GM19023 (cell line): ENCODE measurements around the gene CCDC38.

Source experiments
- ATAC-seq: cut with Tn5 transposase; IDR thresholded peaks from one replicate; pipeline ENCODE4 v1.9.1; 2021; ENCODE audit warnings: mild to moderate bottlenecking, moderate library complexity; ENCODE audit not compliant: unreplicated experiment

CCDC38 gene

GRCh38 chr12:95962222-95962621 lies 19.8 kb upstream of the CCDC38 start:
- no peak for ATAC-seq

- no peak for ATAC-seq
Observed at GRCh38 chr12:95960241-95960640, 17.8 kb upstream of the CCDC38 start.

- ATAC-seq, result no peak
Observed at GRCh38 chr12:95959107-95959506, 16.7 kb upstream of the CCDC38 start.

GRCh38 chr12:95956557-95957145 lies 14.2 kb upstream of the CCDC38 start:
- no peak for ATAC-seq

GRCh38 chr12:95955549-95956159 lies 13.2 kb upstream of the CCDC38 start:
- ATAC-seq, result no peak

- no peak for ATAC-seq
Observed at GRCh38 chr12:95953000-95953399, 10.6 kb upstream of the CCDC38 start.

- ATAC-seq, result no peak
Observed at GRCh38 chr12:95951515-95951914, 9.1 kb upstream of the CCDC38 start.

GRCh38 chr12:95949477-95950206 lies 7.2 kb upstream of the CCDC38 start:
- ATAC-seq, result no peak

GRCh38 chr12:95944108-95944704 lies 1.8 kb upstream of the CCDC38 start:
- no peak for ATAC-seq

GRCh38 chr12:95943330-95943842 lies 972 bp upstream of the CCDC38 start, which contains the start of gene AMDHD1:
Gene AMDHD1 (plus strand): TSS chr12:95943331. CDS start chr12:95943399, 68 bp downstream.
- ATAC-seq, result peak; percentile 57

GRCh38 chr12:95942101-95942523 lies 302 bp downstream of the CCDC38 start:
- no peak for ATAC-seq

GRCh38 chr12:95940514-95940913 lies 1.9 kb downstream of the CCDC38 start:
- ATAC-seq, result no peak

- ATAC-seq, result no peak
Observed at GRCh38 chr12:95922231-95922630, 20.2 kb downstream of the CCDC38 start.

- no peak for ATAC-seq
Observed at GRCh38 chr12:95919110-95919509, 23.3 kb downstream of the CCDC38 start.

GRCh38 chr12:95918194-95918993 lies 24.0 kb downstream of the CCDC38 start:
- peak; percentile 87 for ATAC-seq

GRCh38 chr12:95909871-95910270 lies 32.5 kb downstream of the CCDC38 start:
- ATAC-seq, result no peak

GRCh38 chr12:95908573-95908972 lies 33.8 kb downstream of the CCDC38 start:
- no peak for ATAC-seq

GRCh38 chr12:95898081-95898480 lies 44.3 kb downstream of the CCDC38 start:
- no peak for ATAC-seq

- ATAC-seq, result no peak
Observed at GRCh38 chr12:95896846-95897245, 45.6 kb downstream of the CCDC38 start.

GRCh38 chr12:95890958-95891357 lies 51.5 kb downstream of the CCDC38 start:
- no peak for ATAC-seq

GRCh38 chr12:95887311-95887710 lies 55.1 kb downstream of the CCDC38 start:
- ATAC-seq, result no peak
